Keratinocyte (primary cell): ENCODE measurements around the gene SLC22A3. TPM values are rescaled to one million over a fixed set of nuclear protein-coding genes. Genes with fewer than 3 reads are reported as not detected.

Experiments used
- DNase-seq: peaks from one replicate; pipeline ENCODE4 v3.0.0-alpha.2; 2011; ENCODE audit warnings: low read depth, missing footprints, low spot score
- FAIRE-seq: peaks from 2 replicates; lab custom pipeline; 2011; peaks lifted over from hg19 to GRCh38; lab: Jason Lieb, UNC
- H2AFZ ChIP-seq: 2 replicates; pipeline ENCODE4 v1.6.0; 2012; ENCODE audit warnings: low read length, control low read depth, inconsistent platforms; ENCODE audit not compliant: control insufficient read depth
- H3K27ac ChIP-seq: 2 replicates; pipeline ENCODE4 v1.5.1; 2011; ENCODE audit warnings: low read length; ENCODE audit not compliant: control insufficient read depth, insufficient read depth
- H3K27me3 ChIP-seq: 3 replicates; pipeline ENCODE4 v1.6.0; 2011; ENCODE audit warnings: low read length; ENCODE audit not compliant: control insufficient read depth, insufficient read depth; ENCODE audit errors: extremely low read depth
- H3K36me3 ChIP-seq, 2 experiments: 2 replicates in 1 of 2; 3 replicates in 1 of 2; pipeline ENCODE4 v1.5.1; 2011; ENCODE audit warnings: low read length in 2 of 2, mild to moderate bottlenecking in 1 of 2; ENCODE audit not compliant: control insufficient read depth in 2 of 2, insufficient read depth in 2 of 2; ENCODE audit errors: extremely low read depth in 1 of 2
- H3K4me1 ChIP-seq: 3 replicates; pipeline ENCODE4 v1.5.1; 2011; ENCODE audit warnings: low read length; ENCODE audit not compliant: control insufficient read depth, insufficient read depth; ENCODE audit errors: extremely low read depth
- H3K4me2 ChIP-seq: 3 replicates; pipeline ENCODE4 v1.6.0; 2011; ENCODE audit warnings: low read depth, low read length; ENCODE audit not compliant: control insufficient read depth, insufficient read depth; ENCODE audit errors: extremely low read depth
- H3K4me3 ChIP-seq, 3 experiments: fragments of 200-600 bp in 1 of 3; sonication (generic) in 1 of 3; 2 replicates in 2 of 3; 3 replicates in 1 of 3; pipeline ENCODE4 v1.5.1; 2011 to 2016; ENCODE audit warnings: low read length in 3 of 3, mild to moderate bottlenecking in 3 of 3, control low read depth in 2 of 3, inconsistent platforms in 1 of 3, low read depth in 1 of 3, mixed read lengths in 1 of 3, mixed run types in 1 of 3, moderate library complexity in 1 of 3; ENCODE audit not compliant: control insufficient read depth in 2 of 3, insufficient read depth in 2 of 3; ENCODE audit errors: extremely low read depth in 1 of 3
- H3K79me2 ChIP-seq: 2 replicates; pipeline ENCODE4 v1.6.0; 2012; ENCODE audit warnings: low read length; ENCODE audit not compliant: control insufficient read depth, insufficient read depth
- H3K9ac ChIP-seq: 3 replicates; pipeline ENCODE4 v1.6.0; 2011; ENCODE audit warnings: low read length; ENCODE audit not compliant: control insufficient read depth, insufficient read depth; ENCODE audit errors: extremely low read depth
- H3K9me1 ChIP-seq: 3 replicates; pipeline ENCODE4 v1.6.0; 2011; ENCODE audit warnings: low read length; ENCODE audit not compliant: control insufficient read depth, insufficient read depth; ENCODE audit errors: extremely low read depth
- H3K9me3 ChIP-seq: 2 replicates; pipeline ENCODE4 v1.5.1; 2012; ENCODE audit warnings: low read depth, low read length; ENCODE audit not compliant: control insufficient read depth
- H4K20me1 ChIP-seq: 3 replicates; pipeline ENCODE4 v1.6.0; 2011; ENCODE audit warnings: low read length; ENCODE audit not compliant: control insufficient read depth, insufficient read depth; ENCODE audit errors: extremely low read depth
- CTCF ChIP-seq, 3 experiments: IDR thresholded peaks in 1 of 3; conservative IDR thresholded peaks in 1 of 3; optimal IDR thresholded peaks in 1 of 3; 2 replicates in 2 of 3; 3 replicates in 1 of 3; pipeline versions ENCODE3 to v1.5.1; 2011; ENCODE audit warnings: low read length in 3 of 3, mild to moderate bottlenecking in 3 of 3, moderate library complexity in 2 of 3, control low read depth in 1 of 3, inconsistent platforms in 1 of 3; ENCODE audit not compliant: insufficient read depth in 2 of 3; ENCODE audit errors: extremely low read depth in 1 of 3
- EZH2 ChIP-seq: IDR thresholded peaks from one replicate; pipeline ENCODE4 v1.6.1; 2012; ENCODE audit warnings: inconsistent platforms, mild to moderate bottlenecking, low read length, moderate library complexity
- dilution Hi-C: fragments of 300-500 bp; cut with MboI; formaldehyde crosslinking; loops from one replicate; pipeline ENCODE4 v1.7.0; 2020; ENCODE audit warnings: low sequenced_read_pairs; ENCODE audit not compliant: extremely low pct_ligation_motif_present
- polyA plus RNA-seq, 5 experiments: library from polyadenylated mRNA; depleted of rRNA in 3 of 5; stranded (reverse) in 3 of 5; stranded (forward) in 1 of 5; unstranded in 1 of 5; fragments of >200 nt; gene quantifications; 1 replicate in 1 of 5; 2 replicates in 3 of 5; 3 replicates in 1 of 5; pipeline versions ENCODE4 v1.2.1 to v1.2.3, GENCODE V29; 2011 to 2012; ENCODE audit warnings: missing spikeins in 2 of 5, low read depth in 1 of 5, low replicate concordance in 1 of 5

SLC22A3 gene
- polyA plus RNA-seq, 1 donor (not counting 4 experiments of a cell fraction or from before 2014, with no cell fraction given), result 1.8 TPM

- H3K4me3 ChIP-seq, result no peak overlapping the region
- no peaks in the 10 kb centered on the region for H4K20me1 ChIP-seq
- H3K27ac ChIP-seq, result peak overlapping the region; percentile 93
- H3K4me2 ChIP-seq, result peak overlapping the region; percentile 66
- DNase-seq (peak; percentile 66), FAIRE-seq (peak; percentile 69)
- dilution Hi-C loops, result no loop called here
- H3K36me3 ChIP-seq, result no peaks in the 10 kb centered on the region
- no peaks in the 10 kb centered on the region for H3K9me3 ChIP-seq
- H3K27me3 ChIP-seq, result no peaks in the 10 kb centered on the region
- H3K4me1 ChIP-seq, result peaks cover 29% of the 10 kb centered on the region
- peak overlapping the region; percentile 34 for H3K9ac ChIP-seq
- no peaks in the 10 kb centered on the region for H3K79me2 ChIP-seq
- TF ChIP-seq CTCF (optimal IDR thresholded peaks at IDR 0.05 in 1 of 3, IDR thresholded peaks at IDR 0.05 in 1 of 3, conservative IDR thresholded peaks at IDR 0.05 in 1 of 3; ENCODE audit: extremely low read depth in 1 of 3, insufficient read depth in 2 of 3, low read length in 3 of 3) (no peak), EZH2 (no peak)
- no peak overlapping the region for H2AFZ ChIP-seq
- no peaks in the 10 kb centered on the region for H3K9me1 ChIP-seq
Observed at GRCh38 chr6:160379466-160379865, 31.3 kb downstream of the SLC22A3 start.

GRCh38 chr6:160382946-160383345 is 34.8 kb downstream of the SLC22A3 start:
- DNase-seq (no peak), FAIRE-seq (peak; percentile 23)
- no peak overlapping the region for H3K27ac ChIP-seq
- H3K9me1 ChIP-seq, result no peaks in the 10 kb centered on the region
- H3K9me3 ChIP-seq, result no peaks in the 10 kb centered on the region
- H3K4me2 ChIP-seq, result no peak overlapping the region
- TF ChIP-seq EZH2, result no peak
- TF ChIP-seq CTCF (optimal IDR thresholded peaks at IDR 0.05 in 1 of 3, IDR thresholded peaks at IDR 0.05 in 1 of 3, conservative IDR thresholded peaks at IDR 0.05 in 1 of 3; ENCODE audit: extremely low read depth in 1 of 3, insufficient read depth in 2 of 3, low read length in 3 of 3), result no peak
- no peaks in the 10 kb centered on the region for H4K20me1 ChIP-seq
- no peaks in the 10 kb centered on the region for H3K36me3 ChIP-seq
- peaks cover 40% of the 10 kb centered on the region for H3K4me1 ChIP-seq
- H3K79me2 ChIP-seq, result no peaks in the 10 kb centered on the region
- H2AFZ ChIP-seq, result no peak overlapping the region
- H3K27me3 ChIP-seq, result no peaks in the 10 kb centered on the region
- H3K4me3 ChIP-seq, result no peak overlapping the region
- no peak overlapping the region for H3K9ac ChIP-seq
- dilution Hi-C loops, result no loop called here
